Fibroblast of villous mesenchyme (primary cell): Measurements from ENCODE around the gene TRIM16. TPM values are rescaled to one million over a fixed set of nuclear protein-coding genes. Genes with fewer than 3 reads are reported as not detected.
A peak's percentile ranks its signal among the peaks of the same experiment; 100 is the strongest.
"Not testable (repeated sequence)": the region's sequence is repeated elsewhere in the genome, so short reads cannot be mapped to it uniquely, and the experiment has no call there.

Source experiments
- DNase-seq: peaks from one replicate; pipeline ENCODE4 v3.0.0-alpha.2; 2010; ENCODE audit warnings: low read depth
- H3K4me3 ChIP-seq: 2 replicates; pipeline ENCODE4 v1.5.1; 2011; ENCODE audit warnings: low read depth, mild to moderate bottlenecking, low read length
- small RNA-seq: library from RNA; depleted of rRNA; stranded (forward); fragments of <200 nt; gene quantifications from one replicate; pipeline ENCODE3, GENCODE V24; 2012
- total RNA-seq: library from RNA; depleted of rRNA; stranded (reverse); fragments of >200 nt; gene quantifications from 2 replicates; pipeline ENCODE4 v1.2.3, GENCODE V29; 2012

The TRIM16 gene
- total RNA-seq, 1 donor, result 55.3 TPM

DNA sequence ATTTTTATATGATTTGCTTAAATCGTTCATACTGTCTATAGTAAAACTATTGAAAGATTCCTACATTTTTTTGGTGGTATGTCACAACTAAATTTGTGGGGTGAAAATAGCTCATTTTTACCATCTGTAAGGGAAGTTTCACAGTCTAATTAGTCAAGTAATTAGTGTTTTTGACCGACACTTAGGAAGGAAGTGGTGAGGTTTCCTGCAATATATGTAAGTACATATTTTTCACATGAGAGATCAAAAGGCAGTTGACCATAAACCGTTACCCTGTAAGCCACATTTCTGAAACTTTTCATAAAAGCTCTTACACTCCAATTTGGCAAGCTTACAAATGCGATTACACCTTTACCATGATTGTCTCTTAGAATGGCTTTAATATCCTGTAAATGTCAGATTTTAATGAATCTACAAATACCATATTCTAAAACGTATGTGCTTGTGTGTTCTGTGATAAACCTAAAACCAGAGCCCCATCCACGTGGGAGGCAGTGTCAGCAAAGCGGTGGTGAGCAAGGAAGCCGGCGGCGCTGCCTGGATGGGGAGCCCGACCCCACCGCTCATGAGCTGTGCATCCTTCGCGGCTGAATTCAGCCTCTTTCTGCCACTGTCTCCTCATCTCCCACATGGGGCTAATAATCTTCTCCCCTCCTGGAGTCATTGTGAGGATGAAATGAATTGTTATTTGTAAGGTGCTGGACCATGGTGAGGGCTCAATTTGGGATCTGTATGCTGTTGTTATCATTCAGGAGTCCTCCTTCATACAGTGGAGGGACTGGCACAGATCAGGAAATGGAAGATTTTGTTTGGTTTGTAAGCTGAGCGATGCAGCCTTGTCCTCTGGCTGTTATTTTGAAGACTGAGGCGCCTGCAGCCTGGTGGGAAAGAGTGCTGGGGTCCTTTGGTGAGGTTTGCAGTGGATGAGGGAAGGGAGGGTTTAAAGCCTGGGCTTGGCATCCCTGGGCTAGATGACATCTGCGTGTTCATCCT, 94.3 kb downstream of the TRIM16 start:
- DNase-seq, result not testable (repeated sequence)

DNA sequence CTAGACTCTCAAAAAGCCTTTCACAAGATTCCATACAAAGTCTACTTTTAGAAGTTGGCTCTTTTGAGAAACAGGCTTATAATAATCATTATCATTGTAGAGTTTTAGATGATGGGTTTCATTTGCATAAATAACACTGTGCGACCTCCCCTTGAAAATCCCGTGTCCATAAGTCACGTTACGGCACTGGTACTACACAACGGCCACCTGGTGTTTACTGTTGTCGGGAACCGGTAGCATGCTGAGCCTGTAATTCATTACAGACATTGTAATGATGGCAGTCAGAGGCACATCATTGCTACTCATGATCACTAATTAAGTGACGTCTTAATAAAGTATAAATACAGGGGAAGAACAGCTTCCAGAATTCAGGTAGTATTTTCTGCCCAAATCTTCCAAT, 96.1 kb downstream of the TRIM16 start:
- not testable (repeated sequence) for H3K4me3 ChIP-seq
- peak; percentile 1 for DNase-seq

More for the DNA sequence above, 94.3 kb downstream of the TRIM16 start:
- not testable (repeated sequence) for H3K4me3 ChIP-seq

DNA sequence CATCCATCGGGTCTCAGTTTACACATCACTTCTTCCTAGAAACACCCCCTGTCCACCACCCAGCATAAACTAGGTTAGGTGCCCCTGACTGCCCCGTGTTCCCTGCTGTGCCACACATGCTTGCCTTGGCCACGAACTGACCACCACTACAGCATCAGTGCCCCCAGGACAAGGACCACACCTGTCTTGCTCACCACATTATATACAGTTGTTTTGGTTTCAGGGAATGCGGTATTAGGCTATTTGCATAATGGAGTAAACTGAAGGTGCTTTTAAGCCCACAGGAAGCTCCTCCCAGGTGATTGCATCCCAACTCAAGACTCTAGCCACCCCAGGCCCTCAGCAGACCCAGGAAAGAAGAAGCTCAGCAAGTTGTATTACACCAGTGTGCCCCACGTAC, 100.8 kb downstream of the TRIM16 start:
- DNase-seq, H3K4me3 ChIP-seq: not testable (repeated sequence)

DNA sequence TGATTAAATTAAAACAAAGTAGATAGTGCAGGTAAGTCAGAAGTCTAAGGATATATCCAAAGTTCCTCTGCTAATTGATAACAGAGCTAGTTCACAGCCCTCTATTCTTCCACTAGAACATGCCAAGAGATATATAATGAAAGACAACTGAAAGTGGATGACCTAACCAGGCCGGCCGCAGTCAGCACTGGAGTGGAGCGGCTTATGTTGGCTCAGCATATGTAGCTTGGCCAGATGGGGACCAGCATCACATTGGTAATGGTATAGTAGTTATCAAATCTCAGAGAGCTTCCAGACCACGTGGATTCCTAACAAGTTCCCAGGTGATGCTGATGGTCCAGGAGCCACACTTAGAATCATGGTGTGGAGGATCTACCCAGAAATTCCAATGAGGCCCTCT, 102.6 kb downstream of the TRIM16 start:
- H3K4me3 ChIP-seq, DNase-seq: not testable (repeated sequence)

Small RNA genes within 50 kb of the gene (small RNA-seq; reads per million reads assigned to genes)
- gene AC005838.1 (not detected), gene ZNF29P (not detected)

Other genes starting within 250 kb of the TRIM16 start
- gene CDRT4, start 216.7 kb downstream of the TRIM16 start, total RNA-seq, result 5.2 and 6.5 TPM in 2 replicates
- 45.4 and 52.7 TPM in 2 replicates for gene TVP23C, start 120.8 kb downstream of the TRIM16 start, total RNA-seq
- under 0.01 and 0.43 TPM in 2 replicates for gene FBXW10B, start 64.6 kb downstream of the TRIM16 start, total RNA-seq
- gene ZNF286A, start 15.4 kb upstream of the TRIM16 start, total RNA-seq, result 42.3 and 50.6 TPM in 2 replicates
- under 0.01 TPM in 1 of 2 replicates, not detected in the other for gene TBC1D26, start 48.0 kb upstream of the TRIM16 start, total RNA-seq